ENCODE measurements around the gene MPDZ. TPM values are rescaled to one million over a fixed set of nuclear protein-coding genes. Genes with fewer than 3 reads are reported as not detected.

Gene MPDZ
- total RNA-seq, 4 donors from 2014 or later, result 53.7 to 83.5 (median 62.8) TPM

GRCh38 chr9:13282998-13283397 is 3.5 kb upstream of the MPDZ start:
- Histone ChIP-seq H3K9me3 (no peaks in the 10 kb centered on the region), H3K4me3 (no peak overlapping the region), H3K27ac (no peak overlapping the region), H3K4me1 (peaks cover 0 to 7% (median 0%) of the 10 kb centered on the region in 4 donors), H3K27me3 (no peaks in the 10 kb centered on the region), H3K36me3 (no peaks in the 10 kb centered on the region)
- no peak for TF ChIP-seq CTCF (IDR thresholded peaks at IDR 0.05)
- no peak for TF ChIP-seq EP300 (IDR thresholded peaks at IDR 0.05)
- DNase-seq (ENCODE audit: low spot score in 2 of 2), result no peak

GRCh38 chr9:13281356-13282016 is 2.0 kb upstream of the MPDZ start:
- H3K27me3 ChIP-seq, result no peaks in the 10 kb centered on the region
- no peak for DNase-seq (ENCODE audit: low spot score in 2 of 2)
- no peaks in the 10 kb centered on the region for H3K9me3 ChIP-seq
- H3K4me3 ChIP-seq, result no peak overlapping the region
- peaks cover 0 to 18% (median 0%) of the 10 kb centered on the region in 4 donors for H3K4me1 ChIP-seq
- no peaks in the 10 kb centered on the region for H3K36me3 ChIP-seq
- no peak for TF ChIP-seq EP300 (IDR thresholded peaks at IDR 0.05)
- no peak for TF ChIP-seq POLR2A (IDR thresholded peaks at IDR 0.05)
- no peak for TF ChIP-seq CTCF (IDR thresholded peaks at IDR 0.05)
- peak overlapping the region in 1 of 4 donors; percentile 23 for H3K27ac ChIP-seq
- whole genome bisulfite sequencing, 2 donors, result 60 to 68% methylated on average over 5 of the region's 5 CpGs

- H3K4me1 ChIP-seq, result peaks cover 0 to 31% (median 0%) of the 10 kb centered on the region in 4 donors
- no peaks in the 10 kb centered on the region for H3K9me3 ChIP-seq
- peak overlapping the region; percentile 55 to 86 (median 82) for H3K4me3 ChIP-seq
- no peaks in the 10 kb centered on the region for H3K27me3 ChIP-seq
- WGBS, 2 donors, result 0 to 1% methylated on average over 43 to 53 of the region's 67 CpGs
- TF ChIP-seq POLR2A (IDR thresholded peaks at IDR 0.05), result peak in 1 of 2 donors; percentile 37
- TF ChIP-seq CTCF (IDR thresholded peaks at IDR 0.05), result peak in 1 of 5 experiments; percentile 17
- peak in 1 of 2 donors; percentile 82 for TF ChIP-seq EP300 (IDR thresholded peaks at IDR 0.05)
- H3K36me3 ChIP-seq, result no peaks in the 10 kb centered on the region
- peak overlapping the region; percentile 80 to 96 (median 92) for H3K27ac ChIP-seq
- peak; percentile 31 to 61 for DNase-seq (ENCODE audit: low spot score in 2 of 2)
These were observed 885 bp downstream of the MPDZ start for GRCh38 chr9:13278368-13279246.

- Histone ChIP-seq H3K36me3 (no peaks in the 10 kb centered on the region), H3K27me3 (no peaks in the 10 kb centered on the region), H3K4me1 (peaks cover 0 to 31% (median 0%) of the 10 kb centered on the region in 4 donors), H3K9me3 (no peaks in the 10 kb centered on the region), H3K27ac (peak overlapping the region; percentile 80 to 96 (median 92)), H3K4me3 (peak overlapping the region; percentile 55 to 86 (median 82))
- 25 to 32% methylated on average over 10 of the region's 10 CpGs for WGBS, 2 donors
- no peak for DNase-seq (ENCODE audit: low spot score in 2 of 2)
- no peak for TF ChIP-seq CTCF (IDR thresholded peaks at IDR 0.05)
- TF ChIP-seq POLR2A (IDR thresholded peaks at IDR 0.05), result no peak
- TF ChIP-seq EP300 (IDR thresholded peaks at IDR 0.05), result no peak
These were observed 1.5 kb downstream of the MPDZ start for GRCh38 chr9:13278023-13278367.
